H1 (cell line): ENCODE measurements around the gene FAM168B. TPM values are rescaled to one million over a fixed set of nuclear protein-coding genes. Genes with fewer than 3 reads are reported as not detected.

Source experiments
- CTCF ChIA-PET: fragments of 300-600 bp; sonication (Branson Sonifier 250); formaldehyde crosslinking; loops from one replicate; lab custom pipeline; 2021; ENCODE audit not compliant: partially characterized antibody; lab: Charles Lee
- POLR2A ChIA-PET: fragments of 300-600 bp; sonication (Branson Sonifier 250); formaldehyde crosslinking; loops from one replicate; lab custom pipeline; 2021; ENCODE audit warnings: inconsistent platforms; ENCODE audit not compliant: partially characterized antibody; lab: Charles Lee
- DNase-seq, 2 experiments: peaks; one replicate each; pipeline versions ENCODE4 v3.0.0 to v3.0.0-alpha.2; 2010 to 2022; ENCODE audit warnings: low spot score in 2 of 2, low read depth in 1 of 2, mixed read lengths in 1 of 2
- FAIRE-seq: peaks from 2 replicates; lab custom pipeline; 2011; peaks lifted over from hg19 to GRCh38; lab: Jason Lieb, UNC
- H2AFZ ChIP-seq: 2 replicates; pipeline ENCODE4 v1.8.1; 2012; ENCODE audit warnings: low read length, inconsistent platforms
- H2AK5ac ChIP-seq: 2 replicates; pipeline ENCODE4 v1.6.1; 2013; ENCODE audit warnings: low read depth, low read length
- H2BK120ac ChIP-seq: replicated peaks from 2 replicates; pipeline ENCODE3; 2013; ENCODE audit warnings: low read depth, low read length, inconsistent platforms
- H2BK12ac ChIP-seq: 2 replicates; pipeline ENCODE4 v1.6.1; 2013; ENCODE audit warnings: low read depth, low read length
- H2BK15ac ChIP-seq: 2 replicates; pipeline ENCODE4 v1.6.1; 2013; ENCODE audit warnings: low read length
- H2BK20ac ChIP-seq: 2 replicates; pipeline ENCODE4 v1.6.1; 2013; ENCODE audit warnings: low read length
- H2BK5ac ChIP-seq: 2 replicates; pipeline ENCODE4 v1.6.1; 2013; ENCODE audit warnings: low read depth, low read length
- H3K14ac ChIP-seq: 2 replicates; pipeline ENCODE4 v1.6.1; 2013; ENCODE audit warnings: inconsistent platforms; ENCODE audit not compliant: insufficient read length
- H3K18ac ChIP-seq: 2 replicates; pipeline ENCODE4 v1.6.1; 2013; ENCODE audit warnings: low read length; ENCODE audit errors: extremely low read depth
- H3K23ac ChIP-seq: 2 replicates; pipeline ENCODE4 v1.6.1; 2013; ENCODE audit warnings: inconsistent platforms; ENCODE audit not compliant: insufficient read length
- H3K23me2 ChIP-seq: 2 replicates; pipeline ENCODE4 v1.6.1; 2013; ENCODE audit warnings: low read depth, low read length
- H3K27ac ChIP-seq: 2 replicates; pipeline ENCODE4 v1.6.1; 2011; ENCODE audit warnings: low read depth, low read length, inconsistent platforms
- H3K27me3 ChIP-seq, 4 experiments: replicated peaks in 1 of 4; 1 replicate in 1 of 4; 2 replicates in 3 of 4; pipeline versions ENCODE4 v1.6.1 to v1.8.1; 2011 to 2013; ENCODE audit warnings: low read length in 3 of 4, mild to moderate bottlenecking in 3 of 4, inconsistent platforms in 2 of 4, mixed read lengths in 2 of 4, moderate library complexity in 1 of 4; ENCODE audit not compliant: control insufficient read depth in 3 of 4, insufficient read depth in 3 of 4; ENCODE audit errors: extremely low read depth in 1 of 4
- H3K36me3 ChIP-seq, 4 experiments: 2 replicates each; pipeline versions ENCODE4 v1.6.1 to v1.8.1; 2011 to 2013; ENCODE audit warnings: mild to moderate bottlenecking in 4 of 4, low read length in 3 of 4, moderate library complexity in 2 of 4, control low read depth in 1 of 4, inconsistent platforms in 1 of 4; ENCODE audit not compliant: insufficient read depth in 4 of 4, control insufficient read depth in 2 of 4
- H3K4ac ChIP-seq: replicated peaks from 2 replicates; pipeline ENCODE3; 2013; ENCODE audit warnings: low read length, low read depth, mixed read lengths, inconsistent platforms; ENCODE audit not compliant: insufficient read length
- H3K4me1 ChIP-seq, 4 experiments: replicated peaks in 1 of 4; 1 replicate in 1 of 4; 2 replicates in 3 of 4; pipeline versions ENCODE4 v1.6.1 to v1.8.1; 2011 to 2013; ENCODE audit warnings: low read length in 3 of 4, inconsistent platforms in 2 of 4, mixed read lengths in 1 of 4; ENCODE audit not compliant: insufficient read depth in 4 of 4, control insufficient read depth in 3 of 4
- H3K4me2 ChIP-seq, 2 experiments: 2 replicates each; pipeline versions ENCODE4 v1.6.1 to v1.8.1; 2011 to 2013; ENCODE audit warnings: low read depth in 2 of 2, low read length in 2 of 2, control low read depth in 1 of 2, inconsistent platforms in 1 of 2, mild to moderate bottlenecking in 1 of 2; ENCODE audit not compliant: insufficient read depth in 1 of 2
- H3K4me3 ChIP-seq, 4 experiments: fragments of 200-600, 300-600 bp in 1 of 4; sonication (generic), shearing (Covaris generic), sonication (Bioruptor Twin) in 1 of 4; 2 replicates each; pipeline versions ENCODE4 v1.5.1 to v1.8.1; 2011 to 2016; ENCODE audit warnings: low read length in 4 of 4, low read depth in 3 of 4, control low read depth in 2 of 4, inconsistent platforms in 2 of 4, mild to moderate bottlenecking in 2 of 4, mixed read lengths in 1 of 4, moderate library complexity in 1 of 4; ENCODE audit not compliant: insufficient read depth in 2 of 4; ENCODE audit errors: extremely low read depth in 1 of 4
- H3K56ac ChIP-seq: replicated peaks from 2 replicates; pipeline ENCODE3; 2013; ENCODE audit warnings: low read depth, mild to moderate bottlenecking, mixed read lengths, low read length, inconsistent platforms; ENCODE audit not compliant: insufficient read length
- H3K79me1 ChIP-seq: 2 replicates; pipeline ENCODE4 v1.6.1; 2013; ENCODE audit warnings: low read depth, low read length, control low read depth
- H3K79me2 ChIP-seq, 2 experiments: 2 replicates each; pipeline versions ENCODE4 v1.6.1 to v1.8.1; 2012 to 2013; ENCODE audit warnings: low read length in 2 of 2, mild to moderate bottlenecking in 2 of 2, inconsistent platforms in 1 of 2; ENCODE audit not compliant: insufficient read depth in 2 of 2, control insufficient read depth in 1 of 2
- H3K9ac ChIP-seq, 4 experiments: replicated peaks in 1 of 4; 1 replicate in 1 of 4; 2 replicates in 3 of 4; pipeline versions ENCODE4 v1.6.1 to v1.8.1; 2011 to 2013; ENCODE audit warnings: low read depth in 3 of 4, low read length in 3 of 4, control low read depth in 2 of 4, mild to moderate bottlenecking in 2 of 4, moderate library complexity in 2 of 4, inconsistent platforms in 1 of 4; ENCODE audit errors: extremely low read depth in 1 of 4
- H3K9me3 ChIP-seq, 2 experiments: 2 replicates each; pipeline versions ENCODE4 v1.6.1 to v1.8.1; 2012 to 2013; ENCODE audit warnings: mild to moderate bottlenecking in 2 of 2, moderate library complexity in 2 of 2, control low read depth in 1 of 2, inconsistent platforms in 1 of 2, low read depth in 1 of 2, low read length in 1 of 2, mixed read lengths in 1 of 2; ENCODE audit not compliant: insufficient read depth in 2 of 2
- H4K20me1 ChIP-seq, 2 experiments: replicated peaks in 1 of 2; 2 replicates each; pipeline versions ENCODE3 to v1.8.1; 2011 to 2013; ENCODE audit warnings: inconsistent platforms in 2 of 2, low read length in 2 of 2, mild to moderate bottlenecking in 1 of 2; ENCODE audit not compliant: insufficient read depth in 2 of 2, control insufficient read depth in 1 of 2
- H4K5ac ChIP-seq: 2 replicates; pipeline ENCODE4 v1.6.1; 2013; ENCODE audit warnings: low read length, low read depth, mixed read lengths, inconsistent platforms; ENCODE audit not compliant: insufficient read length
- H4K8ac ChIP-seq: 2 replicates; pipeline ENCODE4 v1.8.0; 2013; ENCODE audit warnings: mild to moderate bottlenecking, moderate library complexity, low read length, inconsistent platforms; ENCODE audit not compliant: insufficient read depth; ENCODE audit errors: extremely low read depth
- H4K91ac ChIP-seq: replicated peaks from 2 replicates; pipeline ENCODE3; 2013; ENCODE audit warnings: low read length, mixed read lengths, inconsistent platforms; ENCODE audit not compliant: insufficient read length
- CBX8 ChIP-seq: fragments of 300-800, 300-1000 bp; sonication (generic); IDR thresholded peaks from 2 replicates; pipeline ENCODE4 v1.7.1; 2016; ENCODE audit warnings: low read depth, low read length, borderline replicate concordance
- CHD2 ChIP-seq: IDR thresholded peaks from 2 replicates; pipeline ENCODE4 v1.6.1; 2012; ENCODE audit warnings: low read length, improper control_type of control experiment
- FOSL1 ChIP-seq: IDR thresholded peaks from 2 replicates; pipeline ENCODE4 v1.6.1; 2011; ENCODE audit warnings: mild to moderate bottlenecking, low read depth, low read length, moderate library complexity; ENCODE audit not compliant: insufficient read depth
- JUN ChIP-seq: IDR thresholded peaks from 2 replicates; pipeline ENCODE4 v1.6.1; 2011; ENCODE audit warnings: low read depth, mild to moderate bottlenecking, improper control_type of control experiment, low read length
- ZNF274 ChIP-seq: IDR thresholded peaks from 2 replicates; pipeline ENCODE4 v1.7.0; 2012; ENCODE audit warnings: low read length, borderline replicate concordance; ENCODE audit errors: extremely low read depth
- WGBS, 2 experiments: shearing (Covaris generic) in 1 of 2; methylation state at CpG; one replicate each; pipeline versions ENCODE4 v1.1.6 to v1.1.7; 2013 to 2015; ENCODE audit warnings: low lambda C conversion rate in 2 of 2, mixed read lengths in 2 of 2, inconsistent platforms in 1 of 2, low coverage in 1 of 2, missing lambda C conversion rate in 1 of 2; ENCODE audit not compliant: insufficient replicate concordance in 2 of 2, insufficient coverage in 1 of 2, insufficient read length in 1 of 2; ENCODE audit errors: extremely low coverage in 1 of 2, missing lambda C conversion rate in 1 of 2; 5-methylcytosine and 5-hydroxymethylcytosine counted together
- polyA plus RNA-seq, 7 experiments: library from polyadenylated mRNA; depleted of rRNA in 3 of 7; stranded (reverse) in 5 of 7; unstranded in 2 of 7; fragments of >200 nt in 5 of 7; fragments of 200-250 nt in 2 of 7; gene quantifications; 1 replicate in 5 of 7; 2 replicates in 1 of 7; 4 replicates in 1 of 7; pipeline versions ENCODE4 v1.2.1 to v1.2.3, GENCODE V29; 2011 to 2013; ENCODE audit warnings: missing spikeins in 2 of 7, mixed read lengths in 2 of 7
- total RNA-seq: library from RNA; stranded (reverse); fragmentation: NEBNext Ultra II Directional; extraction: Animal tissue kit (Norgen Biotek cat#: 25700); gene quantifications from 2 replicates; pipeline ENCODE4 v1.2.1, GENCODE V29; 2021

Gene FAM168B
- total and polyA plus RNA-seq, 2 of the 8 experiments (the other 6 are each of a cell fraction or from before 2014, with no cell fraction given): 61.9 to 123 TPM

- Histone ChIP-seq H2AK5ac (no peak overlapping the region), H3K23ac (no peak overlapping the region), H3K79me2 (peaks cover 0 to 4% of the 10 kb centered on the region in 2 experiments; a peak in 1 of 4 replicates), H2BK12ac (no peak overlapping the region), H4K91ac (no peak overlapping the region), H2BK120ac (no peak overlapping the region), H4K5ac (no peak overlapping the region), H3K9me3 (no peaks in the 10 kb centered on the region), H4K8ac (no peak overlapping the region), H2AFZ (no peak overlapping the region), H3K18ac (no peak overlapping the region), H2BK15ac (no peak overlapping the region), H3K56ac (no peak overlapping the region), H3K14ac (no peak overlapping the region), H3K4me3 (no peak overlapping the region), H2BK20ac (no peak overlapping the region), H3K4ac (no peak overlapping the region), H3K36me3 (peaks cover 6 to 29% (median 14%) of the 10 kb centered on the region in 4 experiments; a peak in 7 of 8 replicates), H3K4me2 (no peak overlapping the region), H2BK5ac (no peak overlapping the region), H3K27me3 (no peaks in the 10 kb centered on the region), H3K23me2 (no peaks in the 10 kb centered on the region), H3K79me1 (peaks cover 4% of the 10 kb centered on the region; the same call in 1 of the 2 replicates), H3K4me1 (peaks cover 0 to 5% (median 0%) of the 10 kb centered on the region in 4 experiments; a peak in 3 of 7 replicates), H3K9ac (no peak overlapping the region), H4K20me1 (peaks cover 5 to 26% of the 10 kb centered on the region in 2 experiments), H3K27ac (no peak overlapping the region)
- FAIRE-seq: no peak
- DNase-seq: no peak
- WGBS, 2 experiments: 90% methylated on average over 8 of the region's 8 CpGs; no CpG with 5 or more reads in 1 of the 2 experiments
- ChIA-PET POLR2A (interaction anchor here (1.1 to 4.0 kb wide), 4 partner anchors 9 to 77 kb away, joined by 3 to 13 read pairs (median 4); partner anchors contain the start of gene FAM168B), CTCF (interaction anchor here (1.1 kb wide), 1 partner anchor 17 kb away, joined by 3 read pairs; no protein-coding TSS in a partner anchor)
- TF ChIP-seq CHD2 (no peak), ZNF274 (no peak), CBX8 (no peak), FOSL1 (no peak), JUN (no peak)
Measured at GRCh38 chr2:131045286-131046027, 47.8 kb downstream of the FAM168B start.
